Activated naive CD8-positive, alpha-beta T cell treated with anti-CD3 and anti-CD28 coated beads, Interleukin-2, amount 10 ng/mL, durations not matched to agents 7 days and 5 days (primary cell): Measurements from ENCODE around the gene FGGY. TPM values are rescaled to one million over a fixed set of nuclear protein-coding genes. Genes with fewer than 3 reads are reported as not detected.

Experiments
- ATAC-seq: fragments of 150-1000 bp; cut with Tn5 transposase; one replicate; pipeline ENCODE4 v1.10.0; 2021; ENCODE audit warnings: low read depth, moderate library complexity
- POLR2A ChIA-PET: fragments of 350-600 bp; sonication (Branson Sonifier 250); formaldehyde crosslinking; loops from one replicate; lab custom pipeline; 2021; ENCODE audit warnings: antibody characterized with exemption; lab: Charles Lee
- DNase-seq: peaks from one replicate; pipeline ENCODE4 v3.0.0; 2021
- H3K27ac Mint-ChIP-seq: one replicate; pipeline ENCODE4 v1.8.0; 2022; ENCODE audit warnings: mild to moderate bottlenecking, mixed read lengths
- H3K27me3 Mint-ChIP-seq: one replicate; pipeline ENCODE4 v1.8.0; 2022; ENCODE audit warnings: mild to moderate bottlenecking, moderate library complexity, mixed read lengths
- H3K36me3 Mint-ChIP-seq: one replicate; pipeline ENCODE4 v1.8.0; 2021; ENCODE audit warnings: mild to moderate bottlenecking, mixed read lengths
- H3K4me1 Mint-ChIP-seq: one replicate; pipeline ENCODE4 v1.8.0; 2021; ENCODE audit warnings: mixed read lengths
- H3K4me3 Mint-ChIP-seq: one replicate; pipeline ENCODE4 v1.8.0; 2022; ENCODE audit warnings: mild to moderate bottlenecking, moderate library complexity, mixed read lengths
- H3K9me3 Mint-ChIP-seq: one replicate; pipeline ENCODE4 v1.8.0; 2021; ENCODE audit warnings: mixed read lengths
- total RNA-seq, 2 experiments: library from RNA; stranded (reverse); gene quantifications; one replicate each; pipeline ENCODE4 v1.2.3, GENCODE V29; 2021

Gene FGGY
- total RNA-seq, 2 experiments from 2014 or later = 10.1 to 11.7 TPM

GRCh38 chr1:59354709-59355337, 57.9 kb downstream of the FGGY start:
- H3K4me1 Mint-ChIP-seq = peaks cover 17% of the 10 kb centered on the region
- peaks cover 11% of the 10 kb centered on the region for H3K36me3 Mint-ChIP-seq
- H3K4me3 Mint-ChIP-seq = no peak overlapping the region
- ATAC-seq (no peak), DNase-seq (no peak)
- no peak overlapping the region for H3K27ac Mint-ChIP-seq
- H3K27me3 Mint-ChIP-seq = no peaks in the 10 kb centered on the region
- H3K9me3 Mint-ChIP-seq = no peaks in the 10 kb centered on the region
- POLR2A ChIA-PET = no interaction called here

DNA sequence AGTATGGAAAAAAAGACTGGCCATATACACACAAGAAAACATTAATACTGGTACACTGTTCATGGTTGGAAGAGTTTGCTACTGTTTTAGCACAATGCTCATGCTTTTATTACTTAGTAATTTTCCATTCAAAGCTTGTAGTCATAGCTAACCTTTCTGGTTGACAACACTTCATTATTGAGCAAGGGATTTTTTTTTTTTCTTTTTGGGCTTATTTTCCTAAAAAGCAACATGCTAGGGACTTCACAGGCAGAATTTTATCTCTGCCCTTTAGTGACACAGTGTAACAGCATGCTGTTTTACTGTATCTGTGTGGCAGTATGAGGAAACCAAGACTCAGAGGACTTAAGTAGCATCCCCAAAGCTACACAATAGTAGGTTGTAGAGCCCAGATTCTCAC, 58.5 kb downstream of the FGGY start:
- Mint-ChIP-seq H3K4me3 (no peak overlapping the region), H3K4me1 (peaks cover 15% of the 10 kb centered on the region), H3K27ac (no peak overlapping the region), H3K9me3 (no peaks in the 10 kb centered on the region), H3K27me3 (no peaks in the 10 kb centered on the region), H3K36me3 (peaks cover 11% of the 10 kb centered on the region)
- ATAC-seq = no peak
- no peak for DNase-seq
- POLR2A ChIA-PET = no interaction called here

- POLR2A ChIA-PET = no interaction called here
- Mint-ChIP-seq H3K27ac (no peak overlapping the region), H3K27me3 (no peaks in the 10 kb centered on the region), H3K36me3 (peaks cover 6% of the 10 kb centered on the region), H3K4me1 (peaks cover 4% of the 10 kb centered on the region), H3K9me3 (no peaks in the 10 kb centered on the region), H3K4me3 (no peak overlapping the region)
- ATAC-seq (no peak), DNase-seq (no peak)
Observed at GRCh38 chr1:59356627-59357026, 59.7 kb downstream of the FGGY start.

DNA sequence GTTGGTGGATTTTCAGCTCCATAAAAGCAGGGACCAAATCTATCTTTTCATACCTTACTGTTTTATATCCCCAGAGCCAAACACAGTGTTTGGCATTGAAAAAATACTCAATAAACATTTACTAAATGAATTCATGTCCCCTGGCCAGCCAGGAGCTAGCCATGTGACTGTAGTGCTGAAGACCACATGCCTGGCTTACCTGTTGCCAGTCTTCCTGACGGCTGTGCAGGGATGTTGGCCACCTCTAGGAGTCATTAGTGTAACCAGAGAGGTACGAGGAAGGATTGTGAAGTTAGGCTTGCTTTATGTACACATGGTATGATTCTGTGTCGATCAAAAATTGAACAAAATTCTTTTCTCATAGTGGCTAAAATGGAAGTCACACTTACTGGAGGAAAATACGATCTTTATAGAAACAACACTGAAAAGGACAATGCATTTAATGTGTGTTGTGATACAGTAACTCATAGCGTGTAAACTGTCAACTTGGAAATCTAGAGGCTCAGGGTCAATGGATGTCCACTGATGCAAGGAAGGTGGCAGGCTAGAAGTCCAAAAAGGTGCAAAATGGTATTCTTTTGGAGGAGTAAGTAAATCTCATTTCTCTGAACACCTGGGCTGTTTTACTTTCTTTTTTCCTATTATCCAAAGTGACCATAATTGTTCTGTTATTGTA, 60.9 kb downstream of the FGGY start:
- Mint-ChIP-seq H3K4me1 (peaks cover 1% of the 10 kb centered on the region), H3K27ac (no peak overlapping the region), H3K9me3 (no peaks in the 10 kb centered on the region), H3K4me3 (no peak overlapping the region), H3K27me3 (no peaks in the 10 kb centered on the region), H3K36me3 (peaks cover 4% of the 10 kb centered on the region)
- no peak for DNase-seq
- POLR2A ChIA-PET = no interaction called here
- ATAC-seq = no peak

GRCh38 chr1:59359325-59359724, 62.4 kb downstream of the FGGY start:
- no peak overlapping the region for H3K27ac Mint-ChIP-seq
- H3K4me1 Mint-ChIP-seq = peaks cover 1% of the 10 kb centered on the region
- H3K27me3 Mint-ChIP-seq = no peaks in the 10 kb centered on the region
- ATAC-seq (no peak), DNase-seq (no peak)
- no peak overlapping the region for H3K4me3 Mint-ChIP-seq
- no peaks in the 10 kb centered on the region for H3K9me3 Mint-ChIP-seq
- peaks cover 4% of the 10 kb centered on the region for H3K36me3 Mint-ChIP-seq
- POLR2A ChIA-PET = interaction anchor here (1.1 kb wide), 1 partner anchor 63 kb away, joined by 3 read pairs; no protein-coding TSS in a partner anchor

DNA sequence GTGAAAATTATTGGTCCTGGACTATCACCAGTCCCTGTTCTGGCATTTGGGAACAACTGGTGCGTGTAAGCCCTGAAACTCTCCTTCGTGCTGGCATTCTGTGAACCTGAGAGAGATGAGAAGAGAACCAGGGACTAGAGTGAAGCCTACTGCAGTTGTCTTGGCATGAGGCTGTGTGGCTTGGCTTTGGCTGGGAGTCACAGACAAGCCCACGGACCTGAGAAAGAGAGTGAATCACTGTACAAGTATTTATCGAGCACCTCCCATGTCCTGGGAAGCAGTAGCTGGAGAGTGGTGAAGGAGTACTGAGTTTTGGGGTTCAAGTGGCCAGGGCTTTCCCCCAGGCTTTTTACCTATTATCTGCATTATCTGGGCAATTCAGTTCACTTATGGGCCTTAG, 63.3 kb downstream of the FGGY start:
- ATAC-seq (no peak), DNase-seq (no peak)
- no peak overlapping the region for H3K27ac Mint-ChIP-seq
- no peaks in the 10 kb centered on the region for H3K27me3 Mint-ChIP-seq
- POLR2A ChIA-PET = no interaction called here
- H3K4me3 Mint-ChIP-seq = no peak overlapping the region
- H3K4me1 Mint-ChIP-seq = no peaks in the 10 kb centered on the region
- H3K9me3 Mint-ChIP-seq = no peaks in the 10 kb centered on the region
- peaks cover 4% of the 10 kb centered on the region for H3K36me3 Mint-ChIP-seq

GRCh38 chr1:59360729-59361128, 63.8 kb downstream of the FGGY start:
- peaks cover 4% of the 10 kb centered on the region for H3K36me3 Mint-ChIP-seq
- POLR2A ChIA-PET = no interaction called here
- no peaks in the 10 kb centered on the region for H3K27me3 Mint-ChIP-seq
- ATAC-seq (no peak), DNase-seq (no peak)
- H3K4me1 Mint-ChIP-seq = no peaks in the 10 kb centered on the region
- no peak overlapping the region for H3K4me3 Mint-ChIP-seq
- no peak overlapping the region for H3K27ac Mint-ChIP-seq
- H3K9me3 Mint-ChIP-seq = no peaks in the 10 kb centered on the region

GRCh38 chr1:59361766-59362165, 64.9 kb downstream of the FGGY start:
- POLR2A ChIA-PET = no interaction called here
- no peak for DNase-seq
- Mint-ChIP-seq H3K27ac (no peak overlapping the region), H3K4me1 (no peaks in the 10 kb centered on the region), H3K27me3 (no peaks in the 10 kb centered on the region), H3K4me3 (no peak overlapping the region), H3K36me3 (peaks cover 4% of the 10 kb centered on the region), H3K9me3 (no peaks in the 10 kb centered on the region)
- ATAC-seq = no peak

DNA sequence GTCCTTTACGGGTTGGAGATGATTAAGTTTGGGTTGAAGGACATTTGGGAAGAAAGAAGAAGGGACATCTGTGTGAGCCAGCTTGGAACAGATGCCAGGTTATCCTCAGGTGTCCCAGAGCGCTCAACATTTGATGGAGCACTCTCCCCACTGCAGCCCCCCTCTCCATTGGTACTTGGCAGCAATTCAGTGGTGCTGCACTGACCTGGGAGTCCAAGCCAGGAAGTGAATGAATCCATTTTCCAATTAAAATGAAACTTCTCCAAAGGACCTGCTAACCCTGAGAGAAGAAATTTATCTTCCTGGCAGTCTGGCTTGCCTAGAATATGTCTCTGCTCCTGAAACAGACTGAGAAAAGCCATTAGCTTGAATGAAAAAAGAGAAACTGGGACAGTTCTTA, 67.1 kb downstream of the FGGY start:
- DNase-seq (no peak), ATAC-seq (no peak)
- peaks cover 13% of the 10 kb centered on the region for H3K36me3 Mint-ChIP-seq
- H3K4me1 Mint-ChIP-seq = no peaks in the 10 kb centered on the region
- peaks cover 4% of the 10 kb centered on the region for H3K9me3 Mint-ChIP-seq
- H3K4me3 Mint-ChIP-seq = no peak overlapping the region
- H3K27ac Mint-ChIP-seq = no peak overlapping the region
- H3K27me3 Mint-ChIP-seq = no peaks in the 10 kb centered on the region
- POLR2A ChIA-PET = no interaction called here

GRCh38 chr1:59366346-59366745, 69.5 kb downstream of the FGGY start:
- peaks cover 6% of the 10 kb centered on the region for H3K9me3 Mint-ChIP-seq
- H3K27ac Mint-ChIP-seq = no peak overlapping the region
- no peaks in the 10 kb centered on the region for H3K27me3 Mint-ChIP-seq
- DNase-seq = no peak
- H3K36me3 Mint-ChIP-seq = peaks cover 11% of the 10 kb centered on the region
- H3K4me1 Mint-ChIP-seq = no peaks in the 10 kb centered on the region
- no peak for ATAC-seq
- POLR2A ChIA-PET = no interaction called here
- H3K4me3 Mint-ChIP-seq = no peak overlapping the region

GRCh38 chr1:59367301-59368007, 70.6 kb downstream of the FGGY start:
- no peak overlapping the region for H3K4me3 Mint-ChIP-seq
- ATAC-seq (no peak), DNase-seq (no peak)
- no peaks in the 10 kb centered on the region for H3K4me1 Mint-ChIP-seq
- H3K9me3 Mint-ChIP-seq = peaks cover 7% of the 10 kb centered on the region
- POLR2A ChIA-PET = no interaction called here
- no peak overlapping the region for H3K27ac Mint-ChIP-seq
- H3K36me3 Mint-ChIP-seq = peaks cover 11% of the 10 kb centered on the region
- H3K27me3 Mint-ChIP-seq = no peaks in the 10 kb centered on the region

- no peak for DNase-seq
- Mint-ChIP-seq H3K27me3 (no peaks in the 10 kb centered on the region), H3K27ac (no peak overlapping the region), H3K4me3 (no peak overlapping the region), H3K9me3 (peaks cover 7% of the 10 kb centered on the region), H3K4me1 (no peaks in the 10 kb centered on the region), H3K36me3 (peaks cover 11% of the 10 kb centered on the region)
- ATAC-seq = no peak
- POLR2A ChIA-PET = interaction anchor here (0.5 kb wide), 1 partner anchor 1890 kb away, joined by 4 read pairs; no protein-coding TSS in a partner anchor
Observed at GRCh38 chr1:59368008-59368670, 71.2 kb downstream of the FGGY start.

- POLR2A ChIA-PET = no interaction called here
- H3K4me3 Mint-ChIP-seq = no peak overlapping the region
- peaks cover 13% of the 10 kb centered on the region for H3K9me3 Mint-ChIP-seq
- H3K27me3 Mint-ChIP-seq = no peaks in the 10 kb centered on the region
- no peak overlapping the region for H3K27ac Mint-ChIP-seq
- H3K36me3 Mint-ChIP-seq = peaks cover 24% of the 10 kb centered on the region
- no peak for ATAC-seq
- DNase-seq = no peak
- H3K4me1 Mint-ChIP-seq = no peaks in the 10 kb centered on the region
Observed at GRCh38 chr1:59375321-59376220, 78.7 kb downstream of the FGGY start.
